H1 (cell line): ENCODE results near the gene RNF214. TPM values are rescaled to one million over a fixed set of nuclear protein-coding genes. Genes with fewer than 3 reads are reported as not detected.

Experiments
- CTCF ChIA-PET: fragments of 300-600 bp; sonication (Branson Sonifier 250); formaldehyde crosslinking; loops from one replicate; lab custom pipeline; 2021; ENCODE audit not compliant: partially characterized antibody; lab: Charles Lee
- POLR2A ChIA-PET: fragments of 300-600 bp; sonication (Branson Sonifier 250); formaldehyde crosslinking; loops from one replicate; lab custom pipeline; 2021; ENCODE audit warnings: inconsistent platforms; ENCODE audit not compliant: partially characterized antibody; lab: Charles Lee
- DNase-seq, 2 experiments: peaks; one replicate each; pipeline versions ENCODE4 v3.0.0 to v3.0.0-alpha.2; 2010 to 2022; ENCODE audit warnings: low spot score in 2 of 2, low read depth in 1 of 2, mixed read lengths in 1 of 2
- FAIRE-seq: peaks from 2 replicates; lab custom pipeline; 2011; peaks lifted over from hg19 to GRCh38; lab: Jason Lieb, UNC
- H2AFZ ChIP-seq: 2 replicates; pipeline ENCODE4 v1.8.1; 2012; ENCODE audit warnings: low read length, inconsistent platforms
- H2AK5ac ChIP-seq: 2 replicates; pipeline ENCODE4 v1.6.1; 2013; ENCODE audit warnings: low read depth, low read length
- H2BK120ac ChIP-seq: replicated peaks from 2 replicates; pipeline ENCODE3; 2013; ENCODE audit warnings: low read depth, low read length, inconsistent platforms
- H2BK12ac ChIP-seq: 2 replicates; pipeline ENCODE4 v1.6.1; 2013; ENCODE audit warnings: low read depth, low read length
- H2BK15ac ChIP-seq: 2 replicates; pipeline ENCODE4 v1.6.1; 2013; ENCODE audit warnings: low read length
- H2BK20ac ChIP-seq: 2 replicates; pipeline ENCODE4 v1.6.1; 2013; ENCODE audit warnings: low read length
- H2BK5ac ChIP-seq: 2 replicates; pipeline ENCODE4 v1.6.1; 2013; ENCODE audit warnings: low read depth, low read length
- H3K14ac ChIP-seq: 2 replicates; pipeline ENCODE4 v1.6.1; 2013; ENCODE audit warnings: inconsistent platforms; ENCODE audit not compliant: insufficient read length
- H3K18ac ChIP-seq: 2 replicates; pipeline ENCODE4 v1.6.1; 2013; ENCODE audit warnings: low read length; ENCODE audit errors: extremely low read depth
- H3K23ac ChIP-seq: 2 replicates; pipeline ENCODE4 v1.6.1; 2013; ENCODE audit warnings: inconsistent platforms; ENCODE audit not compliant: insufficient read length
- H3K23me2 ChIP-seq: 2 replicates; pipeline ENCODE4 v1.6.1; 2013; ENCODE audit warnings: low read depth, low read length
- H3K27ac ChIP-seq: 2 replicates; pipeline ENCODE4 v1.6.1; 2011; ENCODE audit warnings: low read depth, low read length, inconsistent platforms
- H3K27me3 ChIP-seq, 4 experiments: replicated peaks in 1 of 4; 1 replicate in 1 of 4; 2 replicates in 3 of 4; pipeline versions ENCODE4 v1.6.1 to v1.8.1; 2011 to 2013; ENCODE audit warnings: low read length in 3 of 4, mild to moderate bottlenecking in 3 of 4, inconsistent platforms in 2 of 4, mixed read lengths in 2 of 4, moderate library complexity in 1 of 4; ENCODE audit not compliant: control insufficient read depth in 3 of 4, insufficient read depth in 3 of 4; ENCODE audit errors: extremely low read depth in 1 of 4
- H3K36me3 ChIP-seq, 4 experiments: 2 replicates each; pipeline versions ENCODE4 v1.6.1 to v1.8.1; 2011 to 2013; ENCODE audit warnings: mild to moderate bottlenecking in 4 of 4, low read length in 3 of 4, moderate library complexity in 2 of 4, control low read depth in 1 of 4, inconsistent platforms in 1 of 4; ENCODE audit not compliant: insufficient read depth in 4 of 4, control insufficient read depth in 2 of 4
- H3K4ac ChIP-seq: replicated peaks from 2 replicates; pipeline ENCODE3; 2013; ENCODE audit warnings: low read length, low read depth, mixed read lengths, inconsistent platforms; ENCODE audit not compliant: insufficient read length
- H3K4me1 ChIP-seq, 4 experiments: replicated peaks in 1 of 4; 1 replicate in 1 of 4; 2 replicates in 3 of 4; pipeline versions ENCODE4 v1.6.1 to v1.8.1; 2011 to 2013; ENCODE audit warnings: low read length in 3 of 4, inconsistent platforms in 2 of 4, mixed read lengths in 1 of 4; ENCODE audit not compliant: insufficient read depth in 4 of 4, control insufficient read depth in 3 of 4
- H3K4me2 ChIP-seq, 2 experiments: 2 replicates each; pipeline versions ENCODE4 v1.6.1 to v1.8.1; 2011 to 2013; ENCODE audit warnings: low read depth in 2 of 2, low read length in 2 of 2, control low read depth in 1 of 2, inconsistent platforms in 1 of 2, mild to moderate bottlenecking in 1 of 2; ENCODE audit not compliant: insufficient read depth in 1 of 2
- H3K4me3 ChIP-seq, 4 experiments: fragments of 200-600, 300-600 bp in 1 of 4; sonication (generic), shearing (Covaris generic), sonication (Bioruptor Twin) in 1 of 4; 2 replicates each; pipeline versions ENCODE4 v1.5.1 to v1.8.1; 2011 to 2016; ENCODE audit warnings: low read length in 4 of 4, low read depth in 3 of 4, control low read depth in 2 of 4, inconsistent platforms in 2 of 4, mild to moderate bottlenecking in 2 of 4, mixed read lengths in 1 of 4, moderate library complexity in 1 of 4; ENCODE audit not compliant: insufficient read depth in 2 of 4; ENCODE audit errors: extremely low read depth in 1 of 4
- H3K56ac ChIP-seq: replicated peaks from 2 replicates; pipeline ENCODE3; 2013; ENCODE audit warnings: low read depth, mild to moderate bottlenecking, mixed read lengths, low read length, inconsistent platforms; ENCODE audit not compliant: insufficient read length
- H3K79me1 ChIP-seq: 2 replicates; pipeline ENCODE4 v1.6.1; 2013; ENCODE audit warnings: low read depth, low read length, control low read depth
- H3K79me2 ChIP-seq, 2 experiments: 2 replicates each; pipeline versions ENCODE4 v1.6.1 to v1.8.1; 2012 to 2013; ENCODE audit warnings: low read length in 2 of 2, mild to moderate bottlenecking in 2 of 2, inconsistent platforms in 1 of 2; ENCODE audit not compliant: insufficient read depth in 2 of 2, control insufficient read depth in 1 of 2
- H3K9ac ChIP-seq, 4 experiments: replicated peaks in 1 of 4; 1 replicate in 1 of 4; 2 replicates in 3 of 4; pipeline versions ENCODE4 v1.6.1 to v1.8.1; 2011 to 2013; ENCODE audit warnings: low read depth in 3 of 4, low read length in 3 of 4, control low read depth in 2 of 4, mild to moderate bottlenecking in 2 of 4, moderate library complexity in 2 of 4, inconsistent platforms in 1 of 4; ENCODE audit errors: extremely low read depth in 1 of 4
- H3K9me3 ChIP-seq, 2 experiments: 2 replicates each; pipeline versions ENCODE4 v1.6.1 to v1.8.1; 2012 to 2013; ENCODE audit warnings: mild to moderate bottlenecking in 2 of 2, moderate library complexity in 2 of 2, control low read depth in 1 of 2, inconsistent platforms in 1 of 2, low read depth in 1 of 2, low read length in 1 of 2, mixed read lengths in 1 of 2; ENCODE audit not compliant: insufficient read depth in 2 of 2
- H4K20me1 ChIP-seq, 2 experiments: replicated peaks in 1 of 2; 2 replicates each; pipeline versions ENCODE3 to v1.8.1; 2011 to 2013; ENCODE audit warnings: inconsistent platforms in 2 of 2, low read length in 2 of 2, mild to moderate bottlenecking in 1 of 2; ENCODE audit not compliant: insufficient read depth in 2 of 2, control insufficient read depth in 1 of 2
- H4K5ac ChIP-seq: 2 replicates; pipeline ENCODE4 v1.6.1; 2013; ENCODE audit warnings: low read length, low read depth, mixed read lengths, inconsistent platforms; ENCODE audit not compliant: insufficient read length
- H4K8ac ChIP-seq: 2 replicates; pipeline ENCODE4 v1.8.0; 2013; ENCODE audit warnings: mild to moderate bottlenecking, moderate library complexity, low read length, inconsistent platforms; ENCODE audit not compliant: insufficient read depth; ENCODE audit errors: extremely low read depth
- H4K91ac ChIP-seq: replicated peaks from 2 replicates; pipeline ENCODE3; 2013; ENCODE audit warnings: low read length, mixed read lengths, inconsistent platforms; ENCODE audit not compliant: insufficient read length
- BCL11A ChIP-seq, 2 experiments: IDR thresholded peaks; one replicate each; pipeline ENCODE4 v1.6.1; 2011; ENCODE audit warnings: low read depth in 2 of 2, low read length in 2 of 2, mild to moderate bottlenecking in 2 of 2
- CTCF ChIP-seq, 3 experiments: IDR thresholded peaks; 1 replicate in 2 of 3; 2 replicates in 1 of 3; pipeline versions ENCODE4 v1.5.1 to v1.6.1; 2011; ENCODE audit warnings: low read length in 3 of 3, mild to moderate bottlenecking in 3 of 3, inconsistent platforms in 2 of 3, low read depth in 1 of 3, moderate library complexity in 1 of 3; ENCODE audit not compliant: insufficient read depth in 1 of 3; ENCODE audit errors: control extremely low read depth in 1 of 3
- FOSL1 ChIP-seq: IDR thresholded peaks from 2 replicates; pipeline ENCODE4 v1.6.1; 2011; ENCODE audit warnings: mild to moderate bottlenecking, low read depth, low read length, moderate library complexity; ENCODE audit not compliant: insufficient read depth
- PHF8 ChIP-seq: fragments of 200-600 bp; sonication (generic); conservative IDR thresholded peaks from 2 replicates; pipeline ENCODE4 v1.7.1; 2012; ENCODE audit warnings: low read depth, mild to moderate bottlenecking, inconsistent platforms, low read length, moderate library complexity
- RXRA ChIP-seq: IDR thresholded peaks from 2 replicates; pipeline ENCODE4 v1.6.1; 2011; ENCODE audit warnings: low read depth, mild to moderate bottlenecking, low read length, moderate library complexity; ENCODE audit not compliant: insufficient read depth
- SIRT6 ChIP-seq: IDR thresholded peaks from one replicate; pipeline ENCODE4 v1.7.1; 2012; ENCODE audit warnings: low read length, inconsistent platforms
- SIX5 ChIP-seq: IDR thresholded peaks from 2 replicates; pipeline ENCODE4 v1.6.1; 2011; ENCODE audit warnings: mild to moderate bottlenecking, low read depth, low read length
- SRF ChIP-seq: IDR thresholded peaks from 2 replicates; pipeline ENCODE4 v1.6.1; 2011; ENCODE audit warnings: mild to moderate bottlenecking, low read depth, low read length, moderate library complexity
- TAF1 ChIP-seq: IDR thresholded peaks from 2 replicates; pipeline ENCODE4 v1.6.1; 2011; ENCODE audit warnings: mild to moderate bottlenecking, low read depth, low read length
- TAF7 ChIP-seq: optimal IDR thresholded peaks from 2 replicates; pipeline ENCODE3; 2011; ENCODE audit warnings: low read depth, mild to moderate bottlenecking, inconsistent platforms, low read length, moderate library complexity, borderline replicate concordance
- ZNF274 ChIP-seq: IDR thresholded peaks from 2 replicates; pipeline ENCODE4 v1.7.0; 2012; ENCODE audit warnings: low read length, borderline replicate concordance; ENCODE audit errors: extremely low read depth
- WGBS, 2 experiments: shearing (Covaris generic) in 1 of 2; methylation state at CpG; one replicate each; pipeline versions ENCODE4 v1.1.6 to v1.1.7; 2013 to 2015; ENCODE audit warnings: low lambda C conversion rate in 2 of 2, mixed read lengths in 2 of 2, inconsistent platforms in 1 of 2, low coverage in 1 of 2, missing lambda C conversion rate in 1 of 2; ENCODE audit not compliant: insufficient replicate concordance in 2 of 2, insufficient coverage in 1 of 2, insufficient read length in 1 of 2; ENCODE audit errors: extremely low coverage in 1 of 2, missing lambda C conversion rate in 1 of 2; 5-methylcytosine and 5-hydroxymethylcytosine counted together
- polyA plus RNA-seq, 7 experiments: library from polyadenylated mRNA; depleted of rRNA in 3 of 7; stranded (reverse) in 5 of 7; unstranded in 2 of 7; fragments of >200 nt in 5 of 7; fragments of 200-250 nt in 2 of 7; gene quantifications; 1 replicate in 5 of 7; 2 replicates in 1 of 7; 4 replicates in 1 of 7; pipeline versions ENCODE4 v1.2.1 to v1.2.3, GENCODE V29; 2011 to 2013; ENCODE audit warnings: missing spikeins in 2 of 7, mixed read lengths in 2 of 7
- total RNA-seq: library from RNA; stranded (reverse); fragmentation: NEBNext Ultra II Directional; extraction: Animal tissue kit (Norgen Biotek cat#: 25700); gene quantifications from 2 replicates; pipeline ENCODE4 v1.2.1, GENCODE V29; 2021

The RNF214 gene
- total and polyA plus RNA-seq, 2 of the 8 experiments (the other 6 are each of a cell fraction or from before 2014, with no cell fraction given): 34.9 to 35.6 TPM

- ChIA-PET CTCF (interaction anchor here (1.9 to 25.0 kb wide), 4 partner anchors 9 to 39 kb away, joined by 9 to 449 read pairs (median 195); partner anchors contain the start of genes PCSK7, SIDT2 and TAGLN), POLR2A (interaction anchor here (0.7 to 4.0 kb wide), 8 partner anchors 8 to 75 kb away, joined by 3 to 15 read pairs (median 3); partner anchors contain the start of gene TAGLN)
- Histone ChIP-seq H4K20me1 (peaks cover 0 to 1% of the 10 kb centered on the region in 2 experiments), H3K79me2 (no peaks in the 10 kb centered on the region; a peak in 1 of 4 replicates), H2AK5ac (no peak overlapping the region), H3K23me2 (no peaks in the 10 kb centered on the region), H3K27me3 (no peaks in the 10 kb centered on the region), H3K27ac (no peak overlapping the region), H4K5ac (no peak overlapping the region), H3K4me2 (no peak overlapping the region), H3K9ac (no peak overlapping the region), H3K14ac (no peak overlapping the region), H3K18ac (no peak overlapping the region), H3K79me1 (no peaks in the 10 kb centered on the region), H3K9me3 (no peaks in the 10 kb centered on the region), H3K4me1 (no peaks in the 10 kb centered on the region), H3K36me3 (peaks cover 9 to 38% (median 24%) of the 10 kb centered on the region in 4 experiments; a peak in 7 of 8 replicates), H2BK120ac (no peak overlapping the region), H2BK5ac (no peak overlapping the region), H4K8ac (no peak overlapping the region), H4K91ac (no peak overlapping the region), H2BK15ac (no peak overlapping the region), H3K4ac (no peak overlapping the region), H2BK20ac (no peak overlapping the region), H3K4me3 (no peak overlapping the region), H3K23ac (no peak overlapping the region), H2BK12ac (no peak overlapping the region), H2AFZ (no peak overlapping the region), H3K56ac (no peak overlapping the region)
- 94% methylated on average over 4 of the region's 4 CpGs; no CpG with 5 or more reads in 1 of the 2 experiments for WGBS, 2 experiments
- FAIRE-seq (no peak), DNase-seq (no peak)
- TF ChIP-seq TAF7: no peak
- no peak for TF ChIP-seq PHF8
- no peak for TF ChIP-seq SIX5
- no peak for TF ChIP-seq SRF
- TF ChIP-seq FOSL1: no peak
- no peak for TF ChIP-seq TAF1
- TF ChIP-seq SIRT6: no peak
- no peak for TF ChIP-seq BCL11A (IDR thresholded peaks at IDR 0.05; ENCODE audit: low read depth in 2 of 2, low read length in 2 of 2)
- no peak for TF ChIP-seq RXRA
- no peak for TF ChIP-seq ZNF274
- TF ChIP-seq CTCF (IDR thresholded peaks at IDR 0.05; ENCODE audit: control extremely low read depth in 1 of 3, insufficient read depth in 1 of 3, low read depth in 1 of 3, low read length in 3 of 3): no peak
Observed at GRCh38 chr11:117219995-117220394, 12.5 kb upstream of the RNF214 start.
